Measurements from ENCODE around the gene MAG. TPM values are rescaled to one million over a fixed set of nuclear protein-coding genes. Genes with fewer than 3 reads are reported as not detected.

The MAG gene
- total RNA-seq (2022; extraction: Qiagen RNA extraction) = 0.03 to 0.10 TPM in 2 of 5 replicates, not detected in the others

GRCh38 chr19:35291916-35292315, at the start of gene MAG:
Gene MAG (plus strand): TSS chr19:35292161. CDS start chr19:35295409, 3,248 bp downstream.

GRCh38 chr19:35248310-35249145, 43.4 kb upstream of the MAG start, which contains the start of gene LSR:
Gene LSR (plus strand): TSS chr19:35249002. CDS start chr19:35249023, 21 bp downstream.

GRCh38 chr19:35268536-35269437, 23.2 kb upstream of the MAG start, which contains the start of gene USF2:
Gene USF2 (plus strand): TSS chr19:35268962. CDS start chr19:35269102, 140 bp downstream.

GRCh38 chr19:35328851-35329285, 36.9 kb downstream of the MAG start, which contains the start of gene CD22:
Gene CD22 (plus strand): TSS chr19:35329187. CDS start chr19:35332041, 2,854 bp downstream.

GRCh38 chr19:35347171-35347929, 55.4 kb downstream of the MAG start, which contains the start of gene FFAR1:
Gene FFAR1 (plus strand): TSS chr19:35347902. CDS start chr19:35351552, 3,650 bp downstream.

GRCh38 chr19:35357867-35358573, 66.1 kb downstream of the MAG start, which contains the start of gene FFAR3:
Gene FFAR3 (plus strand): TSS chr19:35358460. CDS start chr19:35358891, 431 bp downstream.

Other genes starting within 250 kb of the MAG start
- gene FXYD3, start 176.3 kb upstream of the MAG start, total RNA-seq (2022; extraction: Qiagen RNA extraction) = 0.50 to 0.91 TPM (median 0.80 TPM) in 5 replicates
- gene LGI4, start 157.1 kb upstream of the MAG start, total RNA-seq (2022; extraction: Qiagen RNA extraction) = 0.10 to 0.41 TPM (median 0.28 TPM) in 5 replicates
- gene FXYD1, start 153.3 kb upstream of the MAG start, total RNA-seq (2022; extraction: Qiagen RNA extraction) = 0.10 to 0.83 TPM (median 0.31 TPM) in 5 replicates
- gene FXYD7, start 148.9 kb upstream of the MAG start, total RNA-seq (2022; extraction: Qiagen RNA extraction) = 0.13 to 0.27 TPM (median 0.17 TPM) in 4 of 5 replicates, not detected in the other
- 179 to 222 TPM (median 213 TPM) in 5 replicates for gene FXYD5, start 137.4 kb upstream of the MAG start, total RNA-seq (2022; extraction: Qiagen RNA extraction)
- not detected in 5 replicates for gene FAM187B, start 63.4 kb upstream of the MAG start, total RNA-seq (2022; extraction: Qiagen RNA extraction)
- 8.1 to 11.4 TPM (median 9.9 TPM) in 5 replicates for gene LSR, start 43.2 kb upstream of the MAG start, total RNA-seq (2022; extraction: Qiagen RNA extraction)
- 111 to 164 TPM (median 154 TPM) in 5 replicates for gene USF2, start 23.2 kb upstream of the MAG start, total RNA-seq (2022; extraction: Qiagen RNA extraction)
- gene HAMP, start 9.6 kb upstream of the MAG start, total RNA-seq (2022; extraction: Qiagen RNA extraction) = 0.03 to 0.25 TPM (median 0.10 TPM) in 4 of 5 replicates, not detected in the other
- 0.71 to 1.6 TPM (median 0.89 TPM) in 5 replicates for gene CD22, start 37.0 kb downstream of the MAG start, total RNA-seq (2022; extraction: Qiagen RNA extraction)
- 0.02 to 0.06 TPM (median 0.03 TPM) in 4 of 5 replicates, not detected in the other for gene FFAR1, start 55.7 kb downstream of the MAG start, total RNA-seq (2022; extraction: Qiagen RNA extraction)
- 0.08 TPM in 1 of 5 replicates, not detected in the others for gene FFAR3, start 66.3 kb downstream of the MAG start, total RNA-seq (2022; extraction: Qiagen RNA extraction)
- gene GPR42, start 78.9 kb downstream of the MAG start, total RNA-seq (2022; extraction: Qiagen RNA extraction) = 0.03 TPM in 1 of 5 replicates, not detected in the others
- gene FFAR2, start 156.1 kb downstream of the MAG start, total RNA-seq (2022; extraction: Qiagen RNA extraction) = 0.02 TPM in 1 of 5 replicates, not detected in the others
- gene KRTDAP, start 198.3 kb downstream of the MAG start, total RNA-seq (2022; extraction: Qiagen RNA extraction) = not detected in 5 replicates
- gene DMKN, start 221.5 kb downstream of the MAG start, total RNA-seq (2022; extraction: Qiagen RNA extraction) = 34.4 to 41.4 TPM (median 35.8 TPM) in 5 replicates
- 3.5 to 4.0 TPM (median 3.9 TPM) in 5 replicates for gene SBSN, start 236.2 kb downstream of the MAG start, total RNA-seq (2022; extraction: Qiagen RNA extraction)
- gene GAPDHS, start 241.3 kb downstream of the MAG start, total RNA-seq (2022; extraction: Qiagen RNA extraction) = 0.08 to 0.14 TPM (median 0.10 TPM) in 5 replicates

Measured in A549 treated with AZD2906 at 1 μM for 4 hours (cell line).